ENCODE data around the gene ARGLU1. TPM values are rescaled to one million over a fixed set of nuclear protein-coding genes. Genes with fewer than 3 reads are reported as not detected.

Gene ARGLU1
- total RNA-seq, 2 donors from 2014 or later, result 66.7 to 74.2 TPM

GRCh38 chr13:106548064-106548696 lies 19.8 kb downstream of the ARGLU1 start:
- Mint-ChIP-seq H3K9me3 (no peaks in the 10 kb centered on the region), H3K36me3 (ENCODE audit: low read depth) (no peaks in the 10 kb centered on the region), H3K4me1 (peaks cover 11% of the 10 kb centered on the region), H3K4me3 (no peak overlapping the region), H3K27ac (no peak overlapping the region), H3K27me3 (no peaks in the 10 kb centered on the region)
- ATAC-seq (replicated peaks), result no peak

- no peaks in the 10 kb centered on the region for H3K9me3 Mint-ChIP-seq
- no peak overlapping the region for H3K4me3 Mint-ChIP-seq
- no peak overlapping the region for H3K27ac Mint-ChIP-seq
- H3K27me3 Mint-ChIP-seq, result no peaks in the 10 kb centered on the region
- no peaks in the 10 kb centered on the region for H3K4me1 Mint-ChIP-seq
- ATAC-seq (replicated peaks), result no peak
- H3K36me3 Mint-ChIP-seq (ENCODE audit: low read depth), result no peaks in the 10 kb centered on the region
Measured at GRCh38 chr13:106541826-106542225, 26.1 kb downstream of the ARGLU1 start.

- H3K36me3 Mint-ChIP-seq (ENCODE audit: low read depth), result peaks cover 5% of the 10 kb centered on the region
- H3K9me3 Mint-ChIP-seq, result no peaks in the 10 kb centered on the region
- H3K27ac Mint-ChIP-seq, result no peak overlapping the region
- H3K4me3 Mint-ChIP-seq, result no peak overlapping the region
- no peak for ATAC-seq (replicated peaks)
- peaks cover 5% of the 10 kb centered on the region for H3K4me1 Mint-ChIP-seq
- H3K27me3 Mint-ChIP-seq, result no peaks in the 10 kb centered on the region
Measured at GRCh38 chr13:106540613-106541012, 27.3 kb downstream of the ARGLU1 start.

GRCh38 chr13:106537521-106537920 lies 30.4 kb downstream of the ARGLU1 start:
- Mint-ChIP-seq H3K27ac (no peak overlapping the region), H3K4me3 (no peak overlapping the region), H3K4me1 (peaks cover 5% of the 10 kb centered on the region), H3K27me3 (peaks cover 10% of the 10 kb centered on the region), H3K9me3 (no peaks in the 10 kb centered on the region), H3K36me3 (ENCODE audit: low read depth) (peaks cover 5% of the 10 kb centered on the region)
- ATAC-seq (replicated peaks), result no peak

GRCh38 chr13:106536244-106537034 lies 31.5 kb downstream of the ARGLU1 start:
- peaks cover 16% of the 10 kb centered on the region for H3K27me3 Mint-ChIP-seq
- H3K4me1 Mint-ChIP-seq, result peaks cover 5% of the 10 kb centered on the region
- ATAC-seq (replicated peaks), result peak; percentile 33
- peaks cover 5% of the 10 kb centered on the region for H3K36me3 Mint-ChIP-seq (ENCODE audit: low read depth)
- H3K27ac Mint-ChIP-seq, result peak overlapping the region; percentile 24
- peak overlapping the region; percentile 84 for H3K4me3 Mint-ChIP-seq
- no peaks in the 10 kb centered on the region for H3K9me3 Mint-ChIP-seq

GRCh38 chr13:106535552-106536243 lies 32.2 kb downstream of the ARGLU1 start, which contains the start of gene EFNB2:
Gene EFNB2 (minus strand): TSS chr13:106535662. CDS start chr13:106534964, 698 bp downstream.
- Mint-ChIP-seq H3K4me3 (peak within 1 kb of the TSS; percentile 84), H3K36me3 (ENCODE audit: low read depth) (peaks cover 5% of the 10 kb centered on the region), H3K27ac (peak within 1 kb of the TSS; percentile 24), H3K9me3 (no peaks in the 10 kb centered on the region), H3K27me3 (peaks cover 20% of the 10 kb centered on the region), H3K4me1 (peaks cover 5% of the 10 kb centered on the region)
- ATAC-seq (replicated peaks), result peak; percentile 98

- Mint-ChIP-seq H3K9me3 (no peaks in the 10 kb centered on the region), H3K27me3 (peaks cover 27% of the 10 kb centered on the region), H3K27ac (no peak overlapping the region), H3K36me3 (ENCODE audit: low read depth) (peaks cover 5% of the 10 kb centered on the region), H3K4me1 (peaks cover 5% of the 10 kb centered on the region), H3K4me3 (peak overlapping the region; percentile 64)
- ATAC-seq (replicated peaks), result peak; percentile 26
Measured at GRCh38 chr13:106534639-106535551, 33.0 kb downstream of the ARGLU1 start.

- peaks cover 32% of the 10 kb centered on the region for H3K27me3 Mint-ChIP-seq
- no peak overlapping the region for H3K27ac Mint-ChIP-seq
- H3K9me3 Mint-ChIP-seq, result no peaks in the 10 kb centered on the region
- no peak for ATAC-seq (replicated peaks)
- peaks cover 5% of the 10 kb centered on the region for H3K36me3 Mint-ChIP-seq (ENCODE audit: low read depth)
- peak overlapping the region; percentile 64 for H3K4me3 Mint-ChIP-seq
- H3K4me1 Mint-ChIP-seq, result peaks cover 5% of the 10 kb centered on the region
Measured at GRCh38 chr13:106533943-106534638, 33.8 kb downstream of the ARGLU1 start.

GRCh38 chr13:106533101-106533942 lies 34.6 kb downstream of the ARGLU1 start:
- H3K27ac Mint-ChIP-seq, result no peak overlapping the region
- ATAC-seq (replicated peaks), result no peak
- peaks cover 5% of the 10 kb centered on the region for H3K36me3 Mint-ChIP-seq (ENCODE audit: low read depth)
- H3K4me3 Mint-ChIP-seq, result peak overlapping the region; percentile 64
- H3K9me3 Mint-ChIP-seq, result no peaks in the 10 kb centered on the region
- H3K27me3 Mint-ChIP-seq, result peaks cover 35% of the 10 kb centered on the region
- H3K4me1 Mint-ChIP-seq, result peaks cover 5% of the 10 kb centered on the region

- H3K36me3 Mint-ChIP-seq (ENCODE audit: low read depth), result peaks cover 5% of the 10 kb centered on the region
- H3K27ac Mint-ChIP-seq, result no peak overlapping the region
- H3K27me3 Mint-ChIP-seq, result peaks cover 37% of the 10 kb centered on the region
- peaks cover 5% of the 10 kb centered on the region for H3K4me1 Mint-ChIP-seq
- no peak for ATAC-seq (replicated peaks)
- H3K9me3 Mint-ChIP-seq, result no peaks in the 10 kb centered on the region
- H3K4me3 Mint-ChIP-seq, result peak overlapping the region; percentile 64
Measured at GRCh38 chr13:106532111-106532929, 35.6 kb downstream of the ARGLU1 start.

GRCh38 chr13:106530980-106531481 lies 36.9 kb downstream of the ARGLU1 start:
- Mint-ChIP-seq H3K27ac (no peak overlapping the region), H3K4me1 (no peaks in the 10 kb centered on the region), H3K36me3 (ENCODE audit: low read depth) (no peaks in the 10 kb centered on the region), H3K4me3 (no peak overlapping the region), H3K27me3 (peaks cover 45% of the 10 kb centered on the region), H3K9me3 (no peaks in the 10 kb centered on the region)
- ATAC-seq (replicated peaks), result no peak
